Stomach smooth muscle (tissue), 2 donors: ENCODE data around the gene BIK.
A peak's percentile ranks its signal among the peaks of the same experiment; 100 is the strongest.
"Not testable (repeated sequence)": the region's sequence is repeated elsewhere in the genome, so short reads cannot be mapped to it uniquely, and the experiment has no call there.

Experiments used
- H3K27ac ChIP-seq: one replicate; pipeline ENCODE4 v1.7.0; 2013; ENCODE audit warnings: mild to moderate bottlenecking, low read length, inconsistent platforms
- H3K27me3 ChIP-seq, 2 donors: one replicate each; pipeline ENCODE4 v1.7.0; 2013; ENCODE audit warnings: low read length in 2 of 2; ENCODE audit not compliant: insufficient read depth in 2 of 2, control insufficient read depth in 1 of 2
- H3K36me3 ChIP-seq, 2 donors: one replicate each; pipeline ENCODE4 v1.7.0; 2013; ENCODE audit warnings: low read length in 2 of 2; ENCODE audit not compliant: control insufficient read depth in 2 of 2, insufficient read depth in 2 of 2
- H3K4me1 ChIP-seq: one replicate; pipeline ENCODE4 v1.7.0; 2013; ENCODE audit warnings: low read length; ENCODE audit not compliant: control insufficient read depth, insufficient read depth
- H3K4me3 ChIP-seq, 2 donors: one replicate each; pipeline ENCODE4 v1.7.0; 2013; ENCODE audit warnings: low read length in 2 of 2
- H3K9ac ChIP-seq, 2 donors: one replicate each; pipeline ENCODE4 v1.7.0; 2013; ENCODE audit warnings: low read length in 2 of 2, mild to moderate bottlenecking in 1 of 2
- H3K9me3 ChIP-seq, 2 donors: one replicate each; pipeline ENCODE4 v1.7.0; 2013; ENCODE audit warnings: low read length in 2 of 2; ENCODE audit not compliant: control insufficient read depth in 2 of 2
- donor health status: healthy.
- donor health status: Pancreatic carcinoma.

The BIK gene

DNA sequence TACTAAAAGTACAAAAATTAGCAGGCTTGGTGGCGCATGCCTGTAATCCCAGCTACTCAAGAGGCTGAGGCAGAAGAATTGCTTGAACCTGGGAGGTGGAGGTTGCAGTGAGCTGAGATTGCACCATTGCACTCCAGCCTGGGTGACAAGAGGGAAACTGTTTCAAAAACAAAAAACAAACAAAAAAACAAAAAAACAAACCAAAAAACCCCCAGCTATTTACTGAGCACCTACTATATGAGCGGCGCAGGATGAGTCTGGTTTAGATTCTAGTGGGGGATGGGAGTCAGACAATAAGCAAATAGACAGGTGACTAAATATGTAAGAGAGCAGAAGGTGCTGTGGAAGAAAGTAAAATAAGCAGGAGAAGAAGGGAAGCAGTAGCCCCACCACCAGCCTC is 5.6 kb upstream of the BIK start:
- not testable (repeated sequence) for H3K4me1 ChIP-seq, H3K9me3 ChIP-seq, H3K9ac ChIP-seq, H3K27ac ChIP-seq, H3K36me3 ChIP-seq, H3K4me3 ChIP-seq, H3K27me3 ChIP-seq

DNA sequence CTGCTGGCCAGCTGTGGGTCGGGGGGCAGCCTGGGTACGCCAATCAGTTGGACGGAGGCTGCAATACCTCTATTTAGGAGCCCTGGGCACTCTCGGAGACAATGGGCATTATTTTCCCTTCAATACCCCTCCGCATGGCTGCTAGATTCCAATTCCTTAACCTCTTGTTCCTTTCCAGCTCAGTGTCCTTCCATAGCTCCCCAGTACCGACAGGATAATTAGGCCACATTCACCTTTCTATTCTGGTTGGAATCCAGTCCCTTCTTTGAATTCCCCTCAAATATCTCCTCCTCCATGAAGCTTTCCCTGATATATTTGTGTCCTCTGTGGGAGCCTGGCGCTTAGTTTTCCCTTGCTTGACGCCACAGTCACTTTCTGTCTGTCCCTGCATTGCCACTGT is 4.2 kb upstream of the BIK start:
- no peaks in the 10 kb centered on the region for H3K9me3 ChIP-seq
- H3K4me1 ChIP-seq = peaks cover 10% of the 10 kb centered on the region
- no peak overlapping the region for H3K9ac ChIP-seq
- H3K36me3 ChIP-seq = no peaks in the 10 kb centered on the region
- H3K27ac ChIP-seq = no peak overlapping the region
- H3K27me3 ChIP-seq = peaks cover 0 to 10% of the 10 kb centered on the region in 2 donors
- H3K4me3 ChIP-seq = no peak overlapping the region

DNA sequence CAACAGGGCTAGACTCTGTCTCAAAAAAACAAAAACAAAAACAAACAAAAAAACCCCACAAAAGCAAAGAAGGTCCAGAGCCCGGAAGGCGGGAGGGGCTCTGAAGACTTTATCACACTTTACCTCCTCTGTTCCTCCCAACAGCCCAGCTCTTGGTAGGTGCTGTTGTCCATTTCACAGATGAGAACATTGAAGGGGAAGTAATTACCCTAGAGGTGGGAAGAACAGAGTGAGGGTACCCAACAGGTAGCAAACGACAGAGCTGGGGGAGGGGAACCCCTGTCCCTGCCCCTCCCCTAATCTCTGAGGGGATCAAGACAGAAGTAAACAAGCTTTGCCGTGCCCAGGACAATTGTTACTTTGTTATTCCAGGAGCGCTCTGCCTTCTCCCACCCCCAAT is 1.0 kb upstream of the BIK start:
- H3K27me3 ChIP-seq = peaks cover 14 to 29% of the 10 kb centered on the region in 2 donors
- no peak overlapping the region for H3K4me3 ChIP-seq
- peaks cover 14% of the 10 kb centered on the region for H3K4me1 ChIP-seq
- H3K36me3 ChIP-seq = no peaks in the 10 kb centered on the region
- H3K9ac ChIP-seq = no peak overlapping the region
- H3K9me3 ChIP-seq = no peaks in the 10 kb centered on the region
- no peak overlapping the region for H3K27ac ChIP-seq

DNA sequence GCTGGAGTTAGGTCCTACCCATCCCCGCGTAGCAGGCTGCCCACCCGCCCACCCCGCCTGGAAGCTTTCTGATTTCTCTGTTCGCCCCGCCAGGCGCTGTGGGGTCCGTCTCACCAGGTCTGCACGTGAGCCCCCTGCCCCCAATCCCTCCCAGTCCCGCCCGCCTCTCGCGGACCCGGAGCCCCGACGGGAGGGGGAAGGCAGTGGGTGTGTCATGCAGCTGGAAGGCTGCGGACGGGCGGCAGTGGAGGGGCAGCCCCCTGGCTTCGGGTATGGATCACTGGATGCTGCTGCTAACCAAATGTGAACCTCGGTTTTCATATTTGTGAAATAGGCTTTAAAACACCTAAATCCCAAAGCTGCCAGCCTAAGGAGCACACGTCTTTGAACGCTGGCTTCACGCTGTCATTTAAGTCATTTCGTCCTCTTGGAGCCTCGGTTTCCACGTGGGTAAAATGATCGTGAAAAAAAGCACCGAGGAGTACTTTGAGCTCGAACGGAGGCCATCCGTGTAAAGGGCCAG is 568 bp upstream of the BIK start:
- peak overlapping the region; percentile 33 to 72 for H3K4me3 ChIP-seq
- no peak overlapping the region for H3K27ac ChIP-seq
- H3K9ac ChIP-seq = no peak overlapping the region
- peaks cover 19 to 33% of the 10 kb centered on the region in 2 donors for H3K27me3 ChIP-seq
- H3K4me1 ChIP-seq = peaks cover 14% of the 10 kb centered on the region
- no peaks in the 10 kb centered on the region for H3K9me3 ChIP-seq
- H3K36me3 ChIP-seq = no peaks in the 10 kb centered on the region

DNA sequence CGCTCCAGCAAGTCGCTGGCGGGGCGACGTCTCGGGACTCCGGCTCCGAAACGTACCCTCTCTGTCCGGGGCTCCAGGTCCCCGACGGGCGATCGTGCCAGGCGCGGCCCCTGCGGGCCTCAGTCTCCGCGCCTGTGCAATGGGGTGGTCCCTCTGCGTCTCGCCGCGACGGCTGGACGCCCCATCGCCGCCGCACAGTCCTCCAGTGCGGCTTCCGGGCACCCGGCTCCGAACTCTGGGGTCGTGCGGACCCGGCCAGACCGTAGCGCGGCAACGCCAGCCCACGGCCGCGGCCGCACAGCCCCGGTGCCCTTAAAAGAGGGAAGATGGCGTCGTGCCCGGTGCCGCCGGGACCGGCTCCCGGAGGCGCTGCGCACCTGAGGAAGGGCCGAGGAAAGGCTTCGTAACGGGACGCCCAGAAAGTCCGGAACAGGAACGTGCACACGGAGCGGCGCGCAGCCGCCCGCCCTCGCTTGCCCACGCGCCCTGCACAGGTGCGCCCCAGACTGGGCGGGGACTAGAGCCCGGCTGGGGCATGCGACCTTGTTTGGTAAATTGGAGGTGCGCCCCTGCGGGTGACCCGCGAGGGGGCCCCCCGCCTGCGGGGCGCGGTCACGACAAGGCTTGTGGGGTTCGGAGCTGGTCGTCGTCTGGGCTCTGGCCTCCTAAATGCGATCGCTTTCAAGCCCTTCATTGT is 525 bp downstream of the BIK start:
- Histone ChIP-seq H3K4me3 (peak overlapping the region; percentile 17 to 72), H3K9ac (no peak overlapping the region), H3K27ac (no peak overlapping the region), H3K36me3 (no peaks in the 10 kb centered on the region), H3K27me3 (peaks cover 21 to 33% of the 10 kb centered on the region in 2 donors), H3K9me3 (no peaks in the 10 kb centered on the region), H3K4me1 (peaks cover 14% of the 10 kb centered on the region)

DNA sequence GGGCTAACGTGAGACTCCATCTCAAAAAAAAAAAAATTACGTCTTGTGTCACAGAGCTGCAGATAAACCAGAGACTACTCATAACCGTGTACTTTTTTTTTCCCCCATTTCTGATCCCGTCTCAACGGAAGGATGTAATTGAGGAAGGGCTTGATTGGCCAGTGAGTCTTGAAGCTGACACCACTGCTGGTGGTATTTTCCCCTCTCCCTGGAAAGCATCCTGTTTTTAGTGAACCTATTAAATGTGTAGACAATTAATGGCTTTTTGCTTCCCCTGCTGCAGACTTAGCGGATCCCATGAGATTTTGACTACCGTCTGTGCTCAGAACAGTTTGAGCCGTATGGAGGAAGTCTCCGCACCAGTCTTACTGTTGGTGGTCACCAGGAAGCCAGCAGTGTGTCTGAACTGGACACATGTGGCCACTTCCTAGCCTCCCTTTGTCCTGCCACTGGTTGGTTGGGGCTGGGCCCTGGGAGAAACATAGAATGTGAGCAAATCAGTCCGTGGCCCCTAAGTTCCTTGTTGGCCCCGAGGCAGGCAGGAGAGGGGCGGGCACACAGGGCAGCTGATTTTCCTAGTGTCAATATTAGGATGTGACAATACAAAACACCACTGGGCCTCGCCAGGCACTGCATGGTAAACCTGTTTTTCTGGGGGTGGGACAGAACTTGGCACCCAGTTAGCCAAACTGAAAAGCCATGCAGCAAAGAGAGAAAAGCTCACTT is 3.1 kb downstream of the BIK start:
- Histone ChIP-seq H3K27ac (no peak overlapping the region), H3K9me3 (no peaks in the 10 kb centered on the region), H3K9ac (no peak overlapping the region), H3K27me3 (peaks cover 21 to 33% of the 10 kb centered on the region in 2 donors), H3K36me3 (no peaks in the 10 kb centered on the region), H3K4me3 (no peak overlapping the region), H3K4me1 (peaks cover 14% of the 10 kb centered on the region)

DNA sequence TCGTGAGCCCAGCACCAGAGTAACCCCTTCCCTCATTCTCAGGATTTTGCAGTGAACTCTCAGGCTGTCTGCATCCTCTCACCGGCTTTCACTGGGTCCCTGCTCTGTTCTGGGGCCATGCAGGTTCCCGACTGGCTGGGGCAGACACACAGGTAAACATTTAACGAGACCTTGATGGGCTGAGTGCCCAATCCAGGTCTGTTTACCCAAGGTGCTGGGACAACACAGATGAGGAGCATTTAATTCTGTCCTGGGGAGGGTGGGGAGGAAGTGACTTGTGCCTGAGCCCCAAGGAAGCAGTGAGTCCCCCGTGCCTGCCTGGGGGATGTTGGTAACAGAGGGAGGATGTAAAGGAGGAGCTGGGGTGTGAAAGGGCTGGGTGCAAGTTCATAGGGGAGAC is 4.4 kb downstream of the BIK start:
- Histone ChIP-seq H3K27me3 (peaks cover 21 to 33% of the 10 kb centered on the region in 2 donors), H3K4me1 (peaks cover 14% of the 10 kb centered on the region), H3K9me3 (no peaks in the 10 kb centered on the region), H3K36me3 (no peaks in the 10 kb centered on the region), H3K27ac (no peak overlapping the region), H3K4me3 (no peak overlapping the region), H3K9ac (no peak overlapping the region)

DNA sequence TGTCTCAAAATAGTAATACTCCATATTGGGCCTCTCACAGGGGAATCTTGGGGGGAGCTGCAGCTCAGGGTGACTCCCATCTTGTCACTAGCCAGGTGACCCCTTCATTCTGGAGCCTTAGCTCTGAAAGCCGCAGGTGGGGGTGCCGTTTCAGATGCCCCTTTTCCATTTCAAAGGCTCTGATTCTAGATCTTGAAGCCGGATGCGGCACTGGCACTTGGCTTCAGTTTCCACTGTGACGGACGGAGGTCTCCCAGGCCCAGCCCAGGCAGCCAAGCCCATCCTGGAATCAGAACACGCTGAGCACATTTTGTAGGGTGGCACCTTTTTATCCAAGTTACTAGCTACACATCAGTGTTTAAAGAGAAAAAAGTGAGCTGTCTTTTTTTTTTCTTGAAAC is 6.4 kb downstream of the BIK start:
- no peaks in the 10 kb centered on the region for H3K9me3 ChIP-seq

DNA sequence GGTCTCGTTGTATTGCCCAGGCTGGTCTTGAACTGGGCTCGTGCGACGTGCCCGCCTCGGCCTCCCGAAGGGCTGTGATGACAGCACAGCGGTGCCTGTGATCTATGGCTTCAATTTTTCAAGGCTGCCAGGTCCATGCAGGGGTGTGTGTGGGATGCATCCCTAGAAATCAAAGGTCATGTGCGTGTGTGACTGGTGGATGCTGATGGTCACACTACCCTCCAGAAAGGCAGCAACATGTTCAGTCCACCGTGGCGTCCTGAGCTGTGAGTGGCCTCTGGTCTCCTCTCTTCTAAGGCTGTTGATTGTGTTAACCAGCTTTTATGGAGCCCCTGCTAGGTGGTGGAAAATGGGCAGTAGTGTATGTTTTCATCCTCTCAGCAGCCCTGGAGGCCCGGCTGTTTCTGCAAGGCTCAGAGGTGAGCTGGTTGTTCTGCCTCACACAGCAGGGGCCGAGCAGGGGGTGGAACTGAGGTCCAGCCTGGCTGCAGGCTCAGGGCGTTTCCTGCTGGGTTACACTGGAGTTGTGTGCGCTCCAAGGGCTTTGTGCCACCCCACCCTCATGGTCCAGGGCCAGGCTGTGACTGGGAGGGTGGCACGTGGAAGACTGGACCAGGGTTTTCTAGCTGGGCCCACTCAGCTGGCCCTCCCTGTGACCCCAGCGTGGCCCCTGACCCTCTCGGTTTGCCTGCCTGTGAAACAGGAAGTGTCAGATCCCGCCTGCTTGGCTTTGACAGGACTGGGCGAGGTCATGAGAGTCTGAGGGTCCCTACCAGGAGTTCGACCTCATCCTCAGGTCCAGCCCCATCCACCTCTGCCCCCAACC is 7.7 kb downstream of the BIK start:
- no peak overlapping the region for H3K9ac ChIP-seq
- peaks cover 7 to 14% of the 10 kb centered on the region in 2 donors for H3K27me3 ChIP-seq
- H3K27ac ChIP-seq = no peak overlapping the region
- H3K4me3 ChIP-seq = no peak overlapping the region
- H3K9me3 ChIP-seq = no peaks in the 10 kb centered on the region
- H3K4me1 ChIP-seq = no peaks in the 10 kb centered on the region
- no peaks in the 10 kb centered on the region for H3K36me3 ChIP-seq

More for the DNA sequence above, 6.4 kb downstream of the BIK start:
- H3K27me3 ChIP-seq = peaks cover 15 to 17% of the 10 kb centered on the region in 2 donors
- no peak overlapping the region for H3K4me3 ChIP-seq
- H3K4me1 ChIP-seq = no peaks in the 10 kb centered on the region
- H3K27ac ChIP-seq = no peak overlapping the region
- no peaks in the 10 kb centered on the region for H3K36me3 ChIP-seq
- H3K9ac ChIP-seq = no peak overlapping the region

DNA sequence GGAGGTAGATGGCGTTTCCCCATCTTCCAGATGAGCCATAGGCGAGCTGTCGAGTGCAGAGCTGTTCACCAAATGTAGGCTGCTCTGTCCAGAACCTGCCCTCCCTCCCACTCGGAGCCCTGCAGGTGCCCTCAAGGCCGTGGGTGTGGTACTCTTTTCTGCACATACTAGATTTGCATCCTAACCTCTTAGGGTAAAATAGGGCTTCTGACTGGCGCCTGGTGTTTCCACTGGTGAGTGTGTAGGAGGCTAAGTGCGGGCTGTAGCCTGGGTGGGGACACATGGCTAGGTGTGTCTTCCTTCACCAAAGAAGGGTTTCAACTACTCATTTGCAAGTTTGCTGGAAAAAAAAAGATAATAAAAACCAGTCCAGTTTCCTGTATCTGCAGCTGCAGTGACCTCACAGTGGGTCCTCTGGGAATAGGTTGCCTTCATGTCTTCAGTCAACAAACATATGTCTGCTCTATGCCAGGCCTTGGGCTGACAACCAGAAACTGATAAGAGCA is 8.5 kb downstream of the BIK start:
- H3K36me3 ChIP-seq = no peaks in the 10 kb centered on the region
- H3K4me3 ChIP-seq = no peak overlapping the region
- H3K9ac ChIP-seq = no peak overlapping the region
- H3K4me1 ChIP-seq = no peaks in the 10 kb centered on the region
- H3K27me3 ChIP-seq = peaks cover 6 to 8% of the 10 kb centered on the region in 2 donors
- H3K9me3 ChIP-seq = no peaks in the 10 kb centered on the region
- H3K27ac ChIP-seq = no peak overlapping the region
